Measurements from ENCODE around the gene DDX56.
"Not testable (repeated sequence)": the region's sequence is repeated elsewhere in the genome, so short reads cannot be mapped to it uniquely, and the experiment has no call there.

The DDX56 gene

GRCh38 chr7:44573464-44574286 lies at the start of gene DDX56:
TSS of gene DDX56 (minus strand) at chr7:44573908. CDS start at chr7:44573895, 13 bp downstream.
- peak; percentile 95 for DNase-seq

DNA sequence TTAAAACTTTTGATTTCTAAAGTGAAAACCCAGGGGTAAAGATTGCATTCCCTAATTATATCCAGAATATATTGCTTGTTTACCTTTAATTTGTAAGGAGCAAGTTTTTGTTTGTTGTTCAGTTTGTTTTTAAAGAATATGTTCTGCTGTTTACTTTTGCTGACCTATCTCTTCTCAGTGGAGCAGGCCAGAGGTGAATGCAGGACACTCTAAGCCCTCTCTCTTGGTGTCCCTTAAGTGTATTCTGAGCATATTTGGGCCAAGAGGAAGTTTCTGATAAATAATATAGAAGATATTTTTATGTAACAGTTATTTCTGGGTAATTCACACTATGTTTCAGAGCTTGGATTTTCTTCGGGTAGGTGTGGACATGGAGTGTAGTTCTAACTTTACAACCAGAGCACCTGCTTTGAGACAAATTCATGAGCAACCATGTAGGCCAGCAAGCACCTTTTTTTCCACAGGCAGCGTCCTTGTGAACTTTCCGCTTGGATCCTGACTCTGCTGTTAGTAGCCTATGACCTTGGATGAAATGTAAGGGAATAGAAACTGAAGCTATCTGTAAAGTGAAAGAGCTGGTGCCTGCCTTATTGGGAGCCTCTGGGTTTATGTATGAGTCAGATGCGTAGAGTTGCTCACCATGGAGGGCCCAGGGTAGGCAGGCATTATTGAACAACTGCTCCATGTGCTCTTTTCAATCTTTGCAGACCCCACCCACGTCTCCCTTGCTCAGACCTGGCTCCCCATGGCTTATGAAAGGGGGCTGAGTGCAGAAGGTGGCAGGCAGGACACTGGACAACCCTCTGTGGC lies 48.8 kb upstream of the DDX56 start:
- peak; percentile 56 for DNase-seq

DNA sequence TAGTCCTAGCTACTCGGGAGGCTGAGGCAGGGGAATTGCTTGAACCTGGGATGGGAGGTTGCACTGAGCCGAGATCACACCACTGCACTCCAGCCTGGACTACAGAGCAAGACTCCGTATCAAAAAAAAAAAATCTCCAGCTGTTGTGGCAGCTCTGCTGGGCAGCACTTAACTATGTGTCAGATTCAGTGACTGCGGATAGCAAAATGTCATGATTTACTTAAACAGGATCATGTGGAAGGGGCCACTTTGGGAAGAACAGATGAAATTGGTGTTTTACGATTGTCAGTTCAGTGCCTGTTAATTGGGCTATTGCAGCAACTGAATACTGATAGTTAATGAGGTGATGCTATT lies 48.0 kb upstream of the DDX56 start:
- no peak for DNase-seq

- DNase-seq, result no peak
These were observed 47.5 kb upstream of the DDX56 start for GRCh38 chr7:44621034-44621749.

DNA sequence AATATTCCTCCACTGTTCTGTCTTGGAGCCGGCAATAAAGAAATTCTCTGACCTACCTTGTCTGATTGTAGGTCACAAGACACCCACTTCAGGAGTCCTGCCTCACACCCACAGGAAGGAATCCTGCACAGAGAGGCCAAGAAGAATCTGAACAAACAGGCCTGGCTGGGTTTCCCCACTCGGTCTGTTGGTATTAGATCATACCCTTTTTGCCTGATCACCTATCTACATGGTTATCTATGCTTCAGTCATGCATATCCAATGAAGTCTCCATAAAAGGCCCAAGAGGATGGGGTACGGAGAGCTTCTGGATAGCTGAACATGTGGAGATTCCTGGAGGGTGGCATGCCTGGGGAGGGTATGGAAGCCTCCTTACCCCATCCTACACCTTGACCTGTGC lies 45.0 kb upstream of the DDX56 start:
- no peak for DNase-seq

DNA sequence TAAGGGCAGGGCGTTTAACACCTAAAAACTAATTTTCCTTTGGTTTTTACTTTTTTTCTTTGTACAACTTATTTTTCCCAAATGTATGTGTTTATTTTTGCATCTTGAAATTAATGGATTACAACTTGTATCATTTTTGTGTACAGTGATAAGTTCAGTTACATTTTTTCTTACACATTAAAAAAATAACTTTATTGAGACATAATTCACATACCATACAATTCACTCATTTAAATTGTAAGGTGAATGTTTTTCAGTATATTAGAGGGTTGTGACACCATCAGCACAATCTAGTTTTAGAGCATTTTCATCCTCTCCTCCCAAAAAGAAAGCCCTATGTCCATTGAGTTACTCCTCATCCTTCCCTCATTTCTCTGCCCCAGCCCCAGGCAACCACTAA lies 44.3 kb upstream of the DDX56 start:
- DNase-seq, result no peak

GRCh38 chr7:44617225-44617890 lies 43.6 kb upstream of the DDX56 start:
- DNase-seq, result peak; percentile 62

DNA sequence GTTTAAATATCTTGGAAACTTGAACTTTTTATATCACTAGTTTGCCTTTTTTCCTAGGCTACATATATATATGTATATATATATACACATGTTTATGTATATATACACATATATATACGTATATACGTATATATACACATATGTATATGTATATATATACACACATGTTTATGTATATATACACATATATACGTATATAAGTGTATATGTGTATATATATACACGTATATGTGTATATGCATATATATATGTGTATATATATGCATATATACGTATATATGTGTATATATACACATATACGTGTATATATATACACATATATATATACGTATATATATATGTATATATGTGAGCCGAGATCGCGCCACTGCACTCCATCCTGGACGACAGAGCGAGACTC lies 42.8 kb upstream of the DDX56 start:
- no peak for DNase-seq

DNA sequence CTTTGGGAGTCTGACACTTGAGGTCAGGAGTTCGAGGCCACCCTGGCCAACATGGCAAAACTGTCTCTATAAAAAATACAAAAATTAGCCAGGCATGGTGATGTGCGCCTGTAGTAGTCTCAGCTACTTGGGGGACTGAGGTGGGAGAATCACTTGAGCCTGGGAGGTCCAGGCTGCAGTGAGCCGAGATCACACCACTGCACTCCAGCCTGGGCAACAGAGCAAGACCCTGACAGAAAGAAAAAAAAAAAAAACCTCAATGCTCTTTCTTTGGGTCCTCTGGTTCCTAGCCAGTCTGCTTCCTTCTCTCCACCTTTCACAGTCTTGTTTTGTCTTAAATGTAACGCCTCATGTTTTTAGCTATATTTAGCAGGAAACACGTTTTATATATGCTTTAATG lies 42.1 kb upstream of the DDX56 start:
- no peak for DNase-seq

- no peak for DNase-seq
These were observed 41.5 kb upstream of the DDX56 start for GRCh38 chr7:44615149-44615611.

DNA sequence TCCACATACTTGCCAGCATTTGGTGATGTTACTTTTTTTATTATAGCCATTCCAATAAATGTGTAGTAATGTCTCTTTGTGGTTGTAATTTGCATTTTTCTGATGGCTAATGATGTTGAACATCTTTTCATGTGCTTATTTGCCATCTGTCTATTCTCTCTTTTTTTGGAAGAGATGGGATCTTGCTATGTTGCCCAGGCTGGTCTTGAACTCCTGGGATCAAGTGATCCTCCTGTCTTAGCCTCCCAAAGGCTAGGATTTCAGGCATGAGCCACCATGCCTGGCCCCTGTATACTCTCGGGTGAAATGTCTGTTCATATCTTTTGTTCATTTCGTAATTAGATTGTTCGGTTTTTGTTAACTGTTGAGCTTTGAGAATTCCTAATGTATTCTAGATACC lies 36.1 kb upstream of the DDX56 start:
- no peak for DNase-seq

DNA sequence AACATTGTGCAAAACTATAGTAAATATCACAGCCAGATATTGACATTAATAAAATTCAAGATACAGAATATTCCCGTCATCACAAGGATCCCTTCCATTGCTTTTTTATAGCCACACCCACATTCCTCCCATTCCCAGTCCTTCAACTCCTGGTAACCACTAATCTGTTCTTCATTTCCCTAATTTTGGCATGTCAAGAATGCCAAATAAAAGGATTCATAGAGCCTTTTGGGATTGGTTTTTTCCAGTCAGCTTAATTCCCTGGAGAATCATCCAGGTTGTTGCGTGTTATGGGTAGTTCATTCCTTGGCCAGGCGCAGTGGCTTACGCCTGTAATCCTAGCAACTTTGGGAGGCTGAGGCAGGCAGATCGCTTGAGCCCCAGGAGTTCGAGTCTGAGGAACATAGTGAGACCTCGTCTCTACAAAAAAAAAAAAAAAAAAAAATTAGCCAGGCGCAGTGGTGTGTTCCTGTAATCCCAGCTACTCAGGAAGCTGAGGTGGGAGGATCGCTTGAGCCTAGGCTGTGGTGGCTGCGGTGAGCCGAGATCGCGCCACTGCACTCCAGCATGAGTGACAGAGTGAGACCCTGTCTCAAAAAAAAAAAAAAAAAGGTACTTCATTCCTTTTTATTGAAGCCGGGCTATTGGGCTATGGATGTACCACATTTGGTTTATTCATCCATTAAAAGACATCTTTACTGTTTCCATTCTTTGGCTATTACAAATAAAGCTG lies 35.4 kb upstream of the DDX56 start:
- no peak for DNase-seq

- DNase-seq, result no peak
These were observed 33.7 kb upstream of the DDX56 start for GRCh38 chr7:44607141-44608068.

- peak; percentile 99 for DNase-seq
These were observed 32.8 kb upstream of the DDX56 start, which contains the start of gene OGDH for GRCh38 chr7:44606341-44607140. TSS of gene OGDH (plus strand) at chr7:44606627. CDS start at chr7:44624344, 17,717 bp downstream.

DNA sequence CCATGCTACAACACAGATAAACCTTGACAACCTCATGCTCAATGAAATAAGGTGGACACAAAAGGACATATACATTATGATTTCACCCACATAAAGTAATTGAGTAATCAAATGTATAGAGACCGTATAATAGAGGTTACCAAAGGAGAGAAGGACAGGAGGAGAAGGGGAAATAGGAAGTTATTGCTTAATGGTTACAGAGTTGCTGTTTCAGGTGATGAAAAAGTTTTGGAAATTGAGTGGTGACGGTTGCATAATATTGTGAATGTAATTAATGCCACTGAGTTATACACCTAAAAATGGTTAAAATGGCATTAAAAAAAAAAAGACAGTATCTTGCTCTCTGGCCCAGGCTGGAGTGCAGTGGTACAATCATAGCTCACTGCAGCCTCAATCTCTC lies 31.2 kb upstream of the DDX56 start:
- no peak for DNase-seq

DNA sequence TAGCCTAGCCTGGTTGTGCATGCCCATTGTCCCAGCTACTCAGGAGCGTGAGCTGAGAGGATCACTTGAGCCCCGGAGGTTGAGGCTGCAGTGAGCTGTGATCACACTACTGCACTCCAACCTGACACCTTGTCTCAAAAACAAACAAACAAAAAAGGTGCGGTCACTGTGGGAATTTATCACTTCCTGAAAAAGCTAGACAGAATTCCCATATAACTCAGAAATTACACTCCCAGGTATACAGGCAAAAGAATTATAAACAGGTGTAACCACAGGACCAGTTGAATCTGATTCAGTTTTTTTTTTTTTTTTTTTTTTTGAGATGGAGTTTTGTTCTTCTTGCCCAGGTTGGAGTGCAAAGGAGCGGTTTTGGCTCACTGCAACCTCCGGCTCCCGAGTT lies 29.5 kb upstream of the DDX56 start:
- no peak for DNase-seq

- DNase-seq, result no peak
These were observed 28.8 kb upstream of the DDX56 start for GRCh38 chr7:44602576-44602910.

- no peak for DNase-seq
These were observed 25.5 kb upstream of the DDX56 start for GRCh38 chr7:44599222-44599621.

DNA sequence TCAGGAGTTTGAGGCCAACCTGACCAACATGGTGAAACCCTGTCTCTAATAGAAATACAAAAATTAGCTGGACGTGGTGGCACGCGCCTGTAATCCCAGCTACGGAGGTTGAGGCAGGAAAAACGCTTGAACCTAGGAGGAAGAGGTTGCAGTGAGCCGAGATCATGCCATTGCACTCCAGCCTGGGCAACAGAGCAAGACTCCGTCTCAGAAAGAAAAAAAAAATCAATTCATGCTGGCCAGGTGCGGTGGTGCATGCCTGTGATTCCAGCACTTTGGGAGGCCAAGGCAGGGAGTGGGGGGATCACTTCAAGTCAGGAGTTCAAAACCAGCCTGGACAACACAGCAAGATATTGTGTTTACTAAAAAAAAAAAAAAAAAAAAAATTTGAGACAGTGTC lies 23.5 kb upstream of the DDX56 start:
- not testable (repeated sequence) for DNase-seq
